HG03025 (cell line): ENCODE results near the gene CGAS.
A peak's percentile ranks its signal among the peaks of the same experiment; 100 is the strongest.
"Not testable (repeated sequence)": the region's sequence is repeated elsewhere in the genome, so short reads cannot be mapped to it uniquely, and the experiment has no call there.

Source experiments
- ATAC-seq: cut with Tn5 transposase; IDR thresholded peaks from one replicate; pipeline ENCODE4 v1.9.1; 2021; ENCODE audit warnings: mild to moderate bottlenecking, moderate library complexity; ENCODE audit not compliant: unreplicated experiment, low FRiP score

The CGAS gene

DNA sequence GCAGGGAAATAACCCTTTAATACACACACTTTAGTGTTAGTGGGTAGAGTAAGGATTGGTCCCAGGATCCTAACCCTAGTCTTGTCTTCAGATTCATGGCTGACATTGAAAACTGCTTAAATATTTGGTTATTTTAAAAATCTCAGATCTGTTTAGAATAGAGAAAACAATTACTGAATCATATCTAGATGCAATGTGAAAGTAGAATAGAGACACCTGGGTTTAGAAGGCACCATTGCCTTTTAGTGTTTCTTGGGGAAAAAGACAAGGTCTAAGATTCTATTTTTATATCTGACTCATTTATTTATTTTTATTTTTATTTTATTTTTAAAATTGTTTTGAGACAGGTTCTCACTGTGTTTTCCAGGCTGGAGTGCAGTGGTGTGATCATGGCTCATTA lies 51.4 kb downstream of the CGAS start:
- no peak for ATAC-seq

DNA sequence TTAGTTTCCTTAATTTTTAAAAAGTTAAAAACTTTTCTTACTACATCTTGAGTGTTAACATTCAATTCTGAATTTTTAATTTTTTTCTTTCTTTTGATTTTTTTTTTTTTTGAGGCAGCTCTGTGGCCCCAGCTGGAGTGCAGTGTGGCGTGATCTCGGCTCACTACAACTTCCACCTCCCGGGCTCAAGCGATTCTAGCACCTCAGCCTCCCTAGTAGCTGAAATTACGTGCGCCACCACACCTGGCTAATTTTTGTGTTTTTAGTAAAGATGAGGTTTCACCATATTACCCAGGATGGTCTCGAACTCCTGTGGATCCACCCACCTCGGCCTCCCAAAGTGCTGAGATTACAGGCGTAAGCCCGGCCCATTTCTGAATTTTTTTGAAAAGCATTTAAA lies 56.2 kb downstream of the CGAS start:
- ATAC-seq: no peak

DNA sequence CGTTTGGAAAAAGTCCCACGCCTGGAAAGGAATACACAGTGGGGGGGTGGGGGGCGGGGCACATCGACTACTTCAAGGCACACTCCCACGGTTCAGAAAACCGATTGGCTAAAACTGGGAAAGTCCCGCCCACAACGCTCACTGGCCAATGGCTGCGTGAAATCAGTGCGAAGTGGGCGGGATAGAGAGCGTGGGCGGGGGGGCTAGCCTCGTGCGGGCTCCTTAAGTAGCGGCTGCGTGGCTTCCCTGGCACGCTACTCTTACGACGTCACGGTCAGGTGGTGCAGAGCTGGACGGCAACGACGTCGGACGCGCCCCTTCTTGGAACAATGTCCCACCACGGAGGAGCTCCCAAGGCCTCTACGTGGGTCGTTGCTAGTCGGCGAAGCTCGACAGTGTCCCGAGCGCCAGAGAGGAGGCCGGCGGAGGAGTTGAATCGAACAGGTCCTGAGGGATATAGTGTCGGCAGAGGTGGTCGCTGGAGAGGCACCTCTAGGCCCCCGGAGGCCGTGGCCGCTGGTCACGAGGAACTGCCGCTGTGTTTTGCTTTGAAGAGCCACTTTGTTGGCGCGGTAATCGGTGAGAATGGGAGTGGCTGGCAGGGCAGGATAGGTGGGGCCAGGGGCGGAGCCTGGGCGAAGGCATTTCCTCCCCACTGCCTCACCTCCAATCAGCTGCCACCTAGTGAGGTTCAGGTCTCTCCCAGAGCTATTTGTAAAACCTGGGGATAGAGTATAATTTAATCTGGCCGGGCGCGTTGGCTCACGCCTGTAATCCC lies 57.3 kb downstream of the CGAS start, which contains the start of gene DDX43:
TSS of gene DDX43 (plus strand) at position 252 of the 778 bp plus-strand sequence. CDS start at position 330, 78 bp downstream.
- peak; percentile 62 for ATAC-seq

DNA sequence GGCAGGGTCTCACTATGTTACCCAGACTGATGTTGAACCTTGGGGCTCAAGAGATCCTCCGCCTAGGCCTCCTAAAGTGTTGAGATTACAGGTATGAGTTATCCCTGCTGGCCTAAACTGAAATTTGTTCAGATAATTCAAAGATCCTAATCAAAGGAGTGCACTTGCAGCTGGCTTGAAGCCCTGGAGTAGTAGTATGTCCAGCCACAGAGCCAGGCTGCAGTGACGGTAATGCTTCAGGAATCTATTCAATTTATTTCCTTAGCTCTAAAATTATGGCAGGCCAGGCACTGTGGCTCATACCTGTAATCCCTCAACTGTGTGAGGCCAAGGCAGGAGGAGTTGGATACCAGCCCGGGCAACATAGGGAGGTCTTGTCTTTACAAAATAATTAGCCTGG lies 58.8 kb downstream of the CGAS start:
- ATAC-seq: no peak

DNA sequence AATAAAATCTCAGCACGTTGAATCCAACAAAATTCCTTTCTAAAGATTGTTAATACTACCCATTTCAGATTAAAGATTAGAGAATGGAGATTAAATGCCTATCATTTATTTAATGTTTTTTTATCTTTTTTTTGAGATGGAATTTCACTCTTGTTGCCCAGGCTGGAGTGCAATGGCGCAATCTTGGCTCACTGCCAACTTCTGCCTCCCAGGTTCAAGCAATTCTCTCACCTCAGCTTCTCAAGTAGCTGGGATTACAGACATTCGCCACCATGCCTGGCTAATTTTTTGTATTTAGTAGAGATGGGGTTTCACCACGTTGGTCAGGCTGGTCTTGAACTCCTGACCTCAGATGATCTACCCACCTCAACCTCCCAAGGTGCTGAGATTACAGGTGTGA lies 59.9 kb downstream of the CGAS start:
- not testable (repeated sequence) for ATAC-seq

DNA sequence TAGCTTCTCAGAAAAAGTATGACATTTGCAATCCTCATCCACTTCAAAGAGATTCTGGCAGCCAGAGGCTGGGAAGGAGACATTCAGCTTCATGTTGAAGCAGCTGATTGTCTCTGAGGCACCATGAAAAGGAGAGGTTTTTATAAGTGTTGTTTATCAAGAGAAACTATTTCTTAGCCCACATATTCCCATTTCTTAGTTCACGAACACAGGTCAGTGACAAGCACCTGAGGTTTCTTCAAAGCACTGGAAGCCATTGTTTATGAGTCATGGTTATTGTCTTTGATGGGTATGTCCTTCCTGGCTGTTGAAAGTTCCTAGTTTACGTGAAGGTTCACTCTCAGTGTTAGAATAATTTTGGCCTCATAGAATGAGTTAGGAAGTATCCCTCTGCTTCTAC lies 60.4 kb downstream of the CGAS start:
- no peak for ATAC-seq

DNA sequence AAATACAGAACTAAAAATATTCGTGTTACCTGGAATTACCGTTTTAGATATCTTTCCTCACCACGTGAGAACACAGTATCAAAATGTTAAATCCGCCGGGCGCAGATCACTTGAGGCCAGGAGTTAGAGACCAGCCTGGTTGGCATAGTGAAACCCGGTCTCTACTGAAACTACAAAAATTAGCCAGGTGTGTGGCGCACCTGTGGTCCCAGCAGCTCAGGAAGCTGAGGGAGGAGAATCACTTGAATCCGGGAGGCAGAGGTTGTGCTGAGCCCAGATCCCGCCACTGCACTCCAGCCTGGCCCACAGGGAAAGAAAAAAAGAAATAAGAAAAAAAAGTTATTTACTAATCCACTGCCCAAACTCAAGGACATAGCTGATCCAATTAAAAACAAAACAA lies 62.2 kb downstream of the CGAS start:
- no peak for ATAC-seq

DNA sequence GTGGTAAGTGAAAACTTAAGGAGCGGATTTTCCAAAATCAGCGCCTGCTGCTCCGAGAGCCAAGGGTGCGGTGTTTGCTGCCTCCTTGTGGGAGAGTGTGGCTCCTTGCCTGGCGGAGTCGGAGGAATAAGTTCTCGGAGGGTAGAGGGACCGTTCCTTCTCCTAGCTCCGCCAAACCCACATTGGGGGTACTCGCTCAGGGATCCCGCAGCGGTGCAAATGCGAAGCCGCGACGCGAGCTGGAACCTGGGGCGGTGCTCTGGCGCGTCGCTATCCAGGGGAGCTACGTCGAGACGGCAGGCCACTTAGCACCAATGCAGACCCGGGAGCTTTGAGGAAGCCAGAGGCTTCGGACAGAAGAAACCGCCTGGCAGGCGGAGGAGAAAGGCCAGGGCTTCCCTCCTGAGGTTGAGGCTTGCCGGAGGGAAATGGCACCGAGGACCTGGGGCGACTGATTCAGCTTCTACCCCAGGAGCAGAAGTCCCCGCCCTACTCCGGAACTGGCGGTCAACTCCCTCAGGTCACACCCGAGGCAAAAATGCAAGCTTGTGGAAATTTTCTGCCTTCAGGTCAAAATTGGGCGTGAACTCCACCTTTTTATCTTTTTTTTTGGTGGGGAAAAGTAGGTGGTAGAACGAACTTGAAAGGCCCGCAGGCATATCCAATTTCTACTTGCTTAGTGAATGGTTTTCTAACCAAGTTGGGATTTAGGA lies 63.1 kb downstream of the CGAS start:
- peak; percentile 88 for ATAC-seq

DNA sequence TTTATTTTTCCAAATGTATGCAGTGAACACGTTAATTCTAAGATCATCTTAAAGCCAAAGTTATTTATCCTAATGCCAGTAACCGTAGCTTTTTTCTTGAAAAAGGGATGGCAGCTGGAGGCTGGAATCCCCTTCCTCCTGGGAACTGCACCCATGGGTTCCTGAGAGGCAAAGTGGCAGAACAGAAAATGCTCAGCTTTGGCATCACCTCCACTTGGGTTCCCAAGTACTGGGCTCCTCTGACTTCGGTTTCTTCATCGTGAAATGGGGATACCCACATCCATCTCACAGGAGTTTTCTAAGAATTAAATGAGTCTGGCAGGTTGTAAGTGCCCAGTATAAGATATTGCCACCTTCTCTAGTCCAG lies 63.7 kb downstream of the CGAS start:
- peak; percentile 12 for ATAC-seq

DNA sequence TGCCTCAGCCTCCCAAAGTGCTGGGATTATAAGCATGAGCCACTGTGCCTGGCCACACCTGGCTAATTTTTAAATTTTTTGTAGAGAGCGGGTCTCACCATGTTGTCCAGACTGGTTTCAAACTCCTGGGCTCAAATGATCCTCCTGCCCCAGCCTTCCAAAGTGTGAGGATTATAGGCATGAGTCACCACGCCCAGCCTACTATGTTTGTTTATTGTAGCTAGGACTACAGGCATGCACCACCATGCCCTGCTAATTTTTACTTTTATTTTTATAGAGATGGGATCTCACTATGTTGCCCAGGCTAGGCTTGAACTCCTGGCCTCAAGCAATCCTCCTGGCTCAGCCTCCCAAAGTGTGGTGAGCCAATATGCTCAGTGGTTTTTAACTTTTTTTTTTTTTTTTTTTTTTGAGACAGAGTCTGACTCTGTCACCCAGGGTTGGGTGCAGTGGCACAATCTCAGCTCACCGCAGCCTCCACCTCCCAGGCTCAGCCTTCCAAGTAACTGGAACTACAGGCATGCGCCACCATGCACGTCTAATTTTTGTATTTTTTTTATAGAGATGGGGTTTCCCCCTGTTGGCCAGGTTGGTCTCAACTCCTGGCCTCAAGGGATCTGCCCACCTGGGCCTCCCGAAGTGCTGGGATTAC lies 69.5 kb downstream of the CGAS start:
- no peak for ATAC-seq

DNA sequence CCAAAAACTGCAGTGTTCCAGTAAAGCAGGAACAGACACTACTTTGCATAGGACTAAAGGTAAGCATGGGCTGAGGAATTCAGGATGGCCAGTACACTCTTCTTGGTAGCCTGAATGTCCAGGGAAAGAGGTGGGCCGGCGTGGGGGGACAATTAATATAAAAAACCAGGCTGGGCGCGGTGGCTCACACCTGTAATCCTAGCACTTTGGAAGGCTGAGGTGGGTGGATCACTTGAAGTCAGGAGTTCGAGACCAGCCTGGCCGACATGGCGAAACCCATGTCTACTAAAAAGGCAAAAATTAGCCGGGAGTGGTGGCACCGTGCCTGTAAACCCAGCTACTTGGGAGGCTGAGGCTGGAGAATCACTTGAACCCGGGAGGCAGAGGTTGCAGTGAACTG lies 70.6 kb downstream of the CGAS start:
- ATAC-seq: not testable (repeated sequence)

DNA sequence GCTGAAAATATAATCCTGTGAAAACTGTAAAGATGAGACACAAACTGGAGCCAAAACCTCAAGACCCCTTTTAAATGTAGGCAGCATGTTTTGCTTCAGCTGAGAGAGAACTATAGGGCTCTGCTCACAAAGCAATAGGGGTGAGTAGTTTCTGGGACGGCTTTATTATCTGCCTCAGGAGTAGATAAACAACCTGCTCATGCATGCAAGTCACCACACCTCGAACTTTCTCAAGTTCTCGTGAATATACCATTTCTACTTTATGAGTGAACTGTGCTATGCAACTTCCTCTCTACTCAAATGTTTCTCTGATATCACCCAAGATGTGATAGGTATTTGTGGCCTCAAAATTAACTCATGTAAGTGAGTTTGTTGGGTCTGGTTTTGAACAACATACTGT lies 74.9 kb downstream of the CGAS start:
- no peak for ATAC-seq

DNA sequence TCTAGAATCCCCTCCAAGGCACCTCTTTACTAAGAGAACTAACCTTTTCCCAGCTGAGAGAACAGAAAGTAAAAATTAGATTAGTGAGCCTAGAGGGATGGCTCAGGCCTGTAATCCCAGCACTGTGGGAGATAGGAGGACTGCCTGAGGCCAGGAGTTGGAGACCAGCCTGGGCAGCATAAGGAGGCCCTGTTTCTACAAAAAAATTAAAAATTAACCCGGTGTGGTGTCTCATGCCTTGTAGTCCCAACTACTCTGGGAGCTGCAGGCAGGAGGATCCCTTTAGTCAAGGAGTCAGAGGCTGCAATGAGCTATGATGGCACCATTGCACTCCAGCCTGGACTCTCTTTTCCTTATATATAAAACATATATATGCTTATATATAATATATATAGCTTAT lies 76.9 kb downstream of the CGAS start:
- no peak for ATAC-seq
